ENCODE data around the gene DCPS. TPM values are rescaled to one million over a fixed set of nuclear protein-coding genes. Genes with fewer than 3 reads are reported as not detected.

DCPS gene
- total RNA-seq, 1 experiment from 2014 or later = 31.2 TPM

GRCh38 chr11:126280595-126280994, 23.3 kb upstream of the DCPS start:
- H3K4me3 ChIP-seq (ENCODE audit: low read depth, low read length, poor library complexity, severe bottlenecking) = no peak overlapping the region
- intact Hi-C loops (cut with micrococcal nuclease; ENCODE audit: unreplicated experiment) = no loop called here
- peaks cover 8% of the 10 kb centered on the region for H3K4me1 ChIP-seq (ENCODE audit: insufficient read depth, low read length, poor library complexity, severe bottlenecking)
- BruUV-seq (replicated peaks) = no TSS peak
- DNase-seq (ENCODE audit: low spot score) = no peak
- no peaks in the 10 kb centered on the region for H3K27me3 ChIP-seq (replicated peaks; ENCODE audit: insufficient read depth, low read depth, low read length, poor library complexity)
- CTCF ChIA-PET = no interaction called here
- TF ChIP-seq, protein P1, sequence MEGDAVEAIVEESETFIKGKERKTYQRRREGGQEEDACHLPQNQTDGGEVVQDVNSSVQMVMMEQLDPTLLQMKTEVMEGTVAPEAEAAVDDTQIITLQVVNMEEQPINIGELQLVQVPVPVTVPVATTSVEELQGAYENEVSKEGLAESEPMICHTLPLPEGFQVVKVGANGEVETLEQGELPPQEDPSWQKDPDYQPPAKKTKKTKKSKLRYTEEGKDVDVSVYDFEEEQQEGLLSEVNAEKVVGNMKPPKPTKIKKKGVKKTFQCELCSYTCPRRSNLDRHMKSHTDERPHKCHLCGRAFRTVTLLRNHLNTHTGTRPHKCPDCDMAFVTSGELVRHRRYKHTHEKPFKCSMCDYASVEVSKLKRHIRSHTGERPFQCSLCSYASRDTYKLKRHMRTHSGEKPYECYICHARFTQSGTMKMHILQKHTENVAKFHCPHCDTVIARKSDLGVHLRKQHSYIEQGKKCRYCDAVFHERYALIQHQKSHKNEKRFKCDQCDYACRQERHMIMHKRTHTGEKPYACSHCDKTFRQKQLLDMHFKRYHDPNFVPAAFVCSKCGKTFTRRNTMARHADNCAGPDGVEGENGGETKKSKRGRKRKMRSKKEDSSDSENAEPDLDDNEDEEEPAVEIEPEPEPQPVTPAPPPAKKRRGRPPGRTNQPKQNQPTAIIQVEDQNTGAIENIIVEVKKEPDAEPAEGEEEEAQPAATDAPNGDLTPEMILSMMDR (conservative IDR thresholded peaks at IDR 0.05; ENCODE audit: low read depth, low read length) = no peak
- TF ChIP-seq EZH2 (IDR thresholded peaks at IDR 0.05; ENCODE audit: borderline replicate concordance, low read depth, low read length, poor library complexity, severe bottlenecking) = no peak
- POLR2A ChIA-PET (ENCODE audit: low non-redundant PET) = no interaction called here
- no peaks in the 10 kb centered on the region for H3K9me3 ChIP-seq (ENCODE audit: low read depth, low read length, poor library complexity, severe bottlenecking)
- no peak overlapping the region for H3K27ac ChIP-seq (ENCODE audit: low read depth, low read length, poor library complexity, severe bottlenecking)
- peaks cover 9% of the 10 kb centered on the region for H3K36me3 ChIP-seq (ENCODE audit: insufficient read depth, low read length, poor library complexity, severe bottlenecking)

DNA sequence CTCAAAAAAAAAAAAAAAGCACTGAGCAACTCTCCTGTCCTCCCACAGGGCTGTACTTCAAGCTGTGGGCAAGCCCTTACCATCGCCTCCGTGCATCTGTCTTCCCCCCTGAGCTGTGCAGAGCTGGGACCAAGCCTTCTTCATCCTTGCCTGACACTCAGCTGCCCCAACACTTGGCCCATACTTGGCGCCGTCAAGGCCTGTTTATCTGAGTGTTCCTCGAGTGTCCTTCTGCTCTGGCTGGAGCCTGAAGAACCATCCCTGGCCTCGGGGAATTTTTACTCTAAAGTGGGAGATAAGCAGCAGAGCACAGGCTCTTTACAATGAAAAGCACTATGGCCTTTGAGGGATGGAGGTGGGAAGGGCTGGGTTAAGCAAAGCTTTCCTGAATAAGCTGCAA, 22.6 kb upstream of the DCPS start:
- TF ChIP-seq, protein P1 (conservative IDR thresholded peaks at IDR 0.05; ENCODE audit: low read depth, low read length) = no peak
- TF ChIP-seq EZH2 (IDR thresholded peaks at IDR 0.05; ENCODE audit: borderline replicate concordance, low read depth, low read length, poor library complexity, severe bottlenecking) = no peak
- Histone ChIP-seq H3K27ac (ENCODE audit: low read depth, low read length, poor library complexity, severe bottlenecking) (no peak overlapping the region), H3K27me3 (replicated peaks; ENCODE audit: insufficient read depth, low read depth, low read length, poor library complexity) (no peaks in the 10 kb centered on the region), H3K9me3 (ENCODE audit: low read depth, low read length, poor library complexity, severe bottlenecking) (no peaks in the 10 kb centered on the region), H3K4me1 (ENCODE audit: insufficient read depth, low read length, poor library complexity, severe bottlenecking) (peaks cover 8% of the 10 kb centered on the region), H3K4me3 (ENCODE audit: low read depth, low read length, poor library complexity, severe bottlenecking) (no peak overlapping the region), H3K36me3 (ENCODE audit: insufficient read depth, low read length, poor library complexity, severe bottlenecking) (peaks cover 6% of the 10 kb centered on the region)
- ChIA-PET POLR2A (ENCODE audit: low non-redundant PET) (no interaction called here), CTCF (no interaction called here)
- intact Hi-C loops (cut with micrococcal nuclease; ENCODE audit: unreplicated experiment) = no loop called here
- no TSS peak for BruUV-seq (replicated peaks)
- DNase-seq (ENCODE audit: low spot score) = no peak

DNA sequence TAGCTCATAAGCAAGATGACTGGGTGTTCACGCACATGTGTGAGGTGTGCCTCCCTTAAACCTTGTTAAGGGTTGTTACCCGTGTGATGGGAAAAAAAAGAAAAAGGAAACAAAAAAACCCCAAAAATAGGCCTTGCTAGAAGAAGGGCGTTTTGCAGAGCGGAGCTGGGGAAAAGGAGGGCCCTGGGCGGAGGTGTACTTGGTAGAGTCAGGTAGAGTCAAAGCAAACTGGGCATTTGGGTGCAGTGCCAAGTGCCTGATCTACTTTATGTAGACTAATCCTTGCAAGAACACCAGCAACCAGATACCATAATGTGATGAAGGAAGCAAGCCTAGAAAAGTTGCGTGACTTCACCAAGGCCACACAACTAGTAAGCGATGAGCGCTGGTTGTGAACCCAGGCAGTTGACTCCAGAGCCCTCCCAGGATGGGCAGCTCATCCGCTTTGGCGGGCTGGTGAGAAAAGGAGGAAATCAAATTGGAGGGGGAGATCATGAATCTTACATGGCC, 22.1 kb upstream of the DCPS start:
- H3K9me3 ChIP-seq (ENCODE audit: low read depth, low read length, poor library complexity, severe bottlenecking) = no peaks in the 10 kb centered on the region
- H3K36me3 ChIP-seq (ENCODE audit: insufficient read depth, low read length, poor library complexity, severe bottlenecking) = peaks cover 6% of the 10 kb centered on the region
- DNase-seq (ENCODE audit: low spot score) = no peak
- TSS peak; percentile 30 for BruUV-seq (replicated peaks)
- no peak overlapping the region for H3K4me3 ChIP-seq (ENCODE audit: low read depth, low read length, poor library complexity, severe bottlenecking)
- H3K27ac ChIP-seq (ENCODE audit: low read depth, low read length, poor library complexity, severe bottlenecking) = no peak overlapping the region
- H3K27me3 ChIP-seq (replicated peaks; ENCODE audit: insufficient read depth, low read depth, low read length, poor library complexity) = no peaks in the 10 kb centered on the region
- intact Hi-C loops (cut with micrococcal nuclease; ENCODE audit: unreplicated experiment) = no loop called here
- POLR2A ChIA-PET (ENCODE audit: low non-redundant PET) = no interaction called here
- TF ChIP-seq, protein P1 (conservative IDR thresholded peaks at IDR 0.05; ENCODE audit: low read depth, low read length) = no peak
- TF ChIP-seq EZH2 (IDR thresholded peaks at IDR 0.05; ENCODE audit: borderline replicate concordance, low read depth, low read length, poor library complexity, severe bottlenecking) = no peak
- CTCF ChIA-PET = no interaction called here
- H3K4me1 ChIP-seq (ENCODE audit: insufficient read depth, low read length, poor library complexity, severe bottlenecking) = peaks cover 8% of the 10 kb centered on the region
